HCT116 (cell line): ENCODE data around the gene MCUR1. TPM values are rescaled to one million over a fixed set of nuclear protein-coding genes. Genes with fewer than 3 reads are reported as not detected.
"Not testable (repeated sequence)": the region's sequence is repeated elsewhere in the genome, so short reads cannot be mapped to it uniquely, and the experiment has no call there.

ENCODE experiments used
- ATAC-seq: fragments of 200-7000 bp; cut with Tn5 transposase; 2 replicates; pipeline ENCODE4 v1.9.1; 2020; ENCODE audit warnings: mild to moderate bottlenecking, moderate library complexity
- BruUV-seq: library from RNA; stranded (reverse); fragments of 400-500 nt; replicated peaks from 2 replicates; lab custom pipeline; 2021; lab: Mats Ljungman, UMichigan
- CTCF ChIA-PET: fragments of 300-600 bp; sonication (Branson Sonifier 250); formaldehyde crosslinking; loops from one replicate; lab custom pipeline; 2021; ENCODE audit warnings: antibody characterized with exemption; lab: Charles Lee
- POLR2A ChIA-PET: fragments of 300-600, 350-600 bp; sonication (Branson Sonifier 250); formaldehyde crosslinking; loops from one replicate; lab custom pipeline; 2021; ENCODE audit warnings: antibody characterized with exemption; lab: Charles Lee
- RAD21 ChIA-PET, 2 experiments: fragments of 300-600 bp; sonication (Branson Sonifier 250); formaldehyde crosslinking; loops; one replicate each; lab custom pipeline; 2023; ENCODE audit warnings: low total read pairs in 2 of 2; ENCODE audit not compliant: uncharacterized antibody in 2 of 2, unreplicated experiment in 2 of 2, low non-redundant PET in 1 of 2; lab: Charles Lee
- DNase-seq: peaks from one replicate; pipeline ENCODE4 v3.0.0-alpha.2; 2010; ENCODE audit warnings: low read depth, low spot score
- H2AFZ ChIP-seq: fragments of 200-600 bp; shearing (Covaris generic), sonication (generic); 2 replicates; pipeline ENCODE4 v1.6.1; 2017; ENCODE audit warnings: low read depth, mixed run types, mixed read lengths, antibody characterized with exemption, low read length; ENCODE audit not compliant: poor library complexity, severe bottlenecking
- H3K27ac ChIP-seq: 2 replicates; pipeline ENCODE4 v1.5.1; 2012; ENCODE audit warnings: low read depth, low read length
- H3K27me3 ChIP-seq: fragments of 200-600 bp; sonication (generic); 2 replicates; pipeline ENCODE4 v1.6.1; 2016; ENCODE audit warnings: mixed run types, low read length, mixed read lengths; ENCODE audit not compliant: insufficient read depth
- H3K36me3 ChIP-seq, 2 experiments: fragments of 200-500 bp in 1 of 2; fragments of 200-600 bp in 1 of 2; sonication (Bioruptor generic) in 1 of 2; sonication (generic) in 1 of 2; 2 replicates each; pipeline versions ENCODE4 v1.5.1 to v1.6.1; 2014 to 2016; ENCODE audit warnings: low read length in 2 of 2, inconsistent platforms in 1 of 2, mixed read lengths in 1 of 2, mixed run types in 1 of 2; ENCODE audit not compliant: insufficient read depth in 2 of 2, control insufficient read depth in 1 of 2
- H3K4me1 ChIP-seq, 2 experiments: fragments of 200-600 bp in 1 of 2; sonication (generic) in 1 of 2; 2 replicates each; pipeline versions ENCODE4 v1.5.1 to v1.6.1; 2012 to 2017; ENCODE audit warnings: low read length in 2 of 2, inconsistent platforms in 1 of 2, mild to moderate bottlenecking in 1 of 2, mixed read lengths in 1 of 2, mixed run types in 1 of 2, moderate library complexity in 1 of 2; ENCODE audit not compliant: insufficient read depth in 2 of 2, control insufficient read depth in 1 of 2
- H3K4me2 ChIP-seq: fragments of 200-600 bp; sonication (generic); 2 replicates; pipeline ENCODE4 v1.6.1; 2017; ENCODE audit warnings: mixed run types, low read length, mixed read lengths
- H3K4me3 ChIP-seq, 2 experiments: fragments of 200-600 bp in 1 of 2; sonication (generic) in 1 of 2; replicated peaks in 1 of 2; 2 replicates each; pipeline ENCODE4 v1.5.1; 2011 to 2016; ENCODE audit warnings: low read length in 2 of 2, control low read depth in 1 of 2, low read depth in 1 of 2, mild to moderate bottlenecking in 1 of 2, mixed read lengths in 1 of 2, mixed run types in 1 of 2
- H3K79me2 ChIP-seq: fragments of 200-600 bp; sonication (generic); 2 replicates; pipeline ENCODE4 v1.6.1; 2017; ENCODE audit warnings: mild to moderate bottlenecking, mixed run types, low read length, moderate library complexity, mixed read lengths; ENCODE audit not compliant: insufficient read depth
- H3K9ac ChIP-seq: fragments of 200-600 bp; sonication (generic); 2 replicates; pipeline ENCODE4 v1.6.1; 2016; ENCODE audit warnings: low read length, mixed read lengths
- H3K9me2 ChIP-seq: fragments of 200-600 bp; sonication (generic), shearing (Covaris generic); 2 replicates; pipeline ENCODE4 v1.6.1; 2017; ENCODE audit warnings: mixed run types, mild to moderate bottlenecking, moderate library complexity; ENCODE audit not compliant: insufficient read depth
- H3K9me3 ChIP-seq, 2 experiments: fragments of 200-500 bp in 1 of 2; fragments of 200-600 bp in 1 of 2; sonication (Bioruptor generic) in 1 of 2; sonication (generic) in 1 of 2; 2 replicates each; pipeline ENCODE4 v1.6.1; 2014 to 2017; ENCODE audit warnings: low read length in 2 of 2, mixed read lengths in 2 of 2, inconsistent platforms in 1 of 2, low read depth in 1 of 2, mild to moderate bottlenecking in 1 of 2, mixed run types in 1 of 2, moderate library complexity in 1 of 2; ENCODE audit not compliant: control insufficient read depth in 1 of 2, insufficient read depth in 1 of 2
- H4K20me1 ChIP-seq: fragments of 200-600 bp; sonication (generic), shearing (Covaris generic); 2 replicates; pipeline ENCODE4 v1.6.1; 2017; ENCODE audit warnings: mixed run types, mild to moderate bottlenecking, moderate library complexity; ENCODE audit not compliant: insufficient read depth
- CEBPB ChIP-seq: IDR thresholded peaks from 2 replicates; pipeline ENCODE4 v1.6.1; 2012; ENCODE audit warnings: low read depth
- ELF1 ChIP-seq: IDR thresholded peaks from 2 replicates; pipeline ENCODE4 v1.6.1; 2012; ENCODE audit warnings: low read depth, borderline replicate concordance
- EZH2 ChIP-seq: fragments of 200-600 bp; sonication (generic); IDR thresholded peaks from 2 replicates; pipeline ENCODE4 v1.6.1; 2017; ENCODE audit warnings: antibody characterized with exemption, mixed run types
- EZH2phosphoT487 ChIP-seq: fragments of 200-600 bp; IDR thresholded peaks from 2 replicates; pipeline ENCODE4 v1.6.1; 2018; ENCODE audit warnings: antibody characterized with exemption, borderline replicate concordance
- POLR2A ChIP-seq: IDR thresholded peaks from 2 replicates; pipeline ENCODE4 v1.7.0; 2011; ENCODE audit warnings: borderline replicate concordance; ENCODE audit not compliant: insufficient read depth, insufficient read length; ENCODE audit errors: extremely low read depth
- POLR2AphosphoS5 ChIP-seq: IDR thresholded peaks from 2 replicates; pipeline ENCODE4 v1.6.1; 2011; ENCODE audit warnings: mild to moderate bottlenecking, low read depth, low read length, moderate library complexity
- RAD21 ChIP-seq: IDR thresholded peaks from 2 replicates; pipeline ENCODE4 v1.6.1; 2012; ENCODE audit warnings: low read depth, mild to moderate bottlenecking
- SIN3A ChIP-seq: IDR thresholded peaks from 2 replicates; pipeline ENCODE4 v1.6.1; 2012; ENCODE audit warnings: low read depth
- SP1 ChIP-seq: IDR thresholded peaks from 2 replicates; pipeline ENCODE4 v1.6.1; 2012; ENCODE audit warnings: low read depth
- SRF ChIP-seq: IDR thresholded peaks from 2 replicates; pipeline ENCODE4 v1.6.1; 2012; ENCODE audit warnings: low read depth
- TCF7L2 ChIP-seq: IDR thresholded peaks from 2 replicates; pipeline ENCODE4 v1.7.0; 2011; ENCODE audit warnings: borderline replicate concordance, inconsistent platforms; ENCODE audit not compliant: insufficient read depth, insufficient read length; ENCODE audit errors: extremely low read depth
- YY1 ChIP-seq: IDR thresholded peaks from 2 replicates; pipeline ENCODE4 v1.6.1; 2011; ENCODE audit warnings: low read length, low read depth, moderate library complexity, mild to moderate bottlenecking; ENCODE audit not compliant: insufficient replicate concordance; ENCODE audit errors: extremely low read depth
- intact Hi-C: fragments of 100-400 bp; cut with micrococcal nuclease; formaldehyde crosslinking; loops from 2 replicates; pipeline ENCODE4 v1.10.0; 2022
- total RNA-seq: library from RNA; stranded (reverse); gene quantifications from one replicate; pipeline ENCODE4 v1.2.1, GENCODE V29; 2021; ENCODE audit not compliant: unreplicated experiment

Gene MCUR1
- total RNA-seq, 1 experiment from 2014 or later, result 33.2 TPM

DNA sequence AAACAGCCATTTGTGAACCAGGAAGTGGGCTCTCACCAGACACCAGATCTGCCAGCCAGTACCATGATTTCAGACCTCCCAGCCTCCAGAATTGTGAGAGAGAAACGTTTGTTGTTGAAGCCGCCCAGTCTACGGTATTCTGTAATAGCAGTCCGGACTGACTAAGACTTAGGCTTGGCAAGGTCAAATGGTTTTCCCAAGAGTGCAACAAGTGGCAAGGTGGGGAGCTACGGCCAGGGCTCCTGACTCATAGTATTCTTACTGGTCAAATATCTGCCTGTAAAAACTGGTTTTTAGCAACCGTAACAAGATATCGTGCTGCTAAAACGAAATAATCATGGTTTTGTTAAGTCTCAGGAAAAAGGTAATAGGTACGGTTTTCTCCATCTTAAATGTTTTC lies 37.8 kb downstream of the MCUR1 start:
- TF ChIP-seq SRF, result no peak
- no peak for TF ChIP-seq POLR2AphosphoS5
- TF ChIP-seq RAD21, result no peak
- TF ChIP-seq CEBPB, result no peak
- no peak for TF ChIP-seq EZH2phosphoT487
- no peak for TF ChIP-seq ELF1
- no peak for TF ChIP-seq EZH2
- no peak for TF ChIP-seq POLR2A
- TF ChIP-seq SP1, result no peak
- no peak for TF ChIP-seq YY1
- TF ChIP-seq SIN3A, result no peak
- TF ChIP-seq TCF7L2, result no peak
- TF ChIP-seq, all 23 proteins: peak for 0
- H4K20me1 ChIP-seq, result no peaks in the 10 kb centered on the region
- ChIA-PET RAD21 (no interaction called here), POLR2A (no interaction called here), CTCF (no interaction called here)
- H3K36me3 ChIP-seq, result no peaks in the 10 kb centered on the region
- no peaks in the 10 kb centered on the region for H3K9me2 ChIP-seq
- no peaks in the 10 kb centered on the region for H3K79me2 ChIP-seq
- intact Hi-C loops, result no loop called here
- H3K4me1 ChIP-seq, result no peaks in the 10 kb centered on the region
- ATAC-seq (no peak), DNase-seq (no peak)
- no TSS peak for BruUV-seq
- H3K9ac ChIP-seq, result no peak overlapping the region
- no peaks in the 10 kb centered on the region for H3K27me3 ChIP-seq
- no peak overlapping the region for H3K27ac ChIP-seq
- no peak overlapping the region for H3K4me3 ChIP-seq
- H3K4me2 ChIP-seq, result no peak overlapping the region
- H2AFZ ChIP-seq, result no peak overlapping the region
- H3K9me3 ChIP-seq, result no peaks in the 10 kb centered on the region

DNA sequence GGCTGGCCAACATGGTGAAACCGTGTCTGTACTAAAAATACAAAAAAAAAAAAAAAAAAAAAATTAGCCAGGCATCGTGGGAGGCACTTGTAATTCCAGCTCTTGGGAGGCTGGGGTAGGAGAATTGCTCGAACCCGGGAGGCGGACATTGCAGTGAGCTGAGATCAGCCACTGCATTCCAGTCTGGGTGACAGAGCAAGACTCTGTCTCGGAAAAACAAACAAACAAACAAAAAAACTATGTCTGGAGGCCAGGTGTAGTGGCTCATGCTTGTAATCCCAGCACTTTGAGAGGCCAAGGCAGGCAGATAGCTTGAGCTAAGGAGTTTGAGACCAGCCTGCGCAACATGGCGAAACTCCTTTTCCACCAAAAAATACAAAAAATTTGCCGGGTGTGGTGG lies 38.9 kb downstream of the MCUR1 start:
- DNase-seq, ATAC-seq, POLR2A ChIA-PET: not testable (repeated sequence)

DNA sequence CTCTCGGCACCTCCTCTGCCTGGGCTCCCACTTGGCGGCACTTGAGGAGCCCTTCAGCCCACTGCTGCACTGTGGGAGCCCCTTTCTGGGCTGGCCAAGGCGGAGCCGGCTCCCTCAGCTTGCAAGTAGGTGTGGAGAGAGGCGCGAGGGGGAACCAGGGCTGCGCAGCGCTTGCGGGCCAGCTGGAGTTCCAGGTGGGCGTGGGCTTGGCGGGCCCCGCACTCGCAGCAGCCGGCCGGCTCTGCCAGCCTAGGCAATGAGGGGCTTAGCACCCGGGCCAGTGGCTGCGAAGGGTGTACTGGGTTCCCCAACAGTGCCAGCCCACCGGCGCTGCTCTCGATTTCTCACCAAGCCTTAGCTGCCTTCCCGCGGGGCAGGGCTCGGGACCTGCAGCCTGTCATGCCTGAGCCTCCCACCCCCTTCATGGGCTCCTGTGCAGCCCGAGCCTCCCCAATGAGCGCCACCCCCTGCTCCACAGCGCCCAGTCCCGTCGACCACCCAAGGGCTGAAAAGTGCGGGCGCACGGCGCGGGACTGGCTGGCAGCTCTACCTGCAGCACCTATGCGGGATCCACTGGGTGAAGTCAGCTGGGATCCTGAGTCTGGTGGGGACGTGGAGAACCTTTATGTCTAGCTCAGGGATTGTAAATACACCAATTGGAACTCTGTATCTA lies 41.9 kb downstream of the MCUR1 start:
- H4K20me1 ChIP-seq, intact Hi-C loops, H3K79me2 ChIP-seq, H3K4me3 ChIP-seq, H3K36me3 ChIP-seq, DNase-seq, ATAC-seq, H3K9me3 ChIP-seq, H3K27me3 ChIP-seq, H3K4me2 ChIP-seq, BruUV-seq, H2AFZ ChIP-seq, H3K27ac ChIP-seq, CTCF ChIA-PET, POLR2A ChIA-PET, RAD21 ChIA-PET, H3K4me1 ChIP-seq, H3K9ac ChIP-seq, H3K9me2 ChIP-seq: not testable (repeated sequence)

More for the DNA sequence above, 38.9 kb downstream of the MCUR1 start:
- H2AFZ ChIP-seq, BruUV-seq, H3K9me2 ChIP-seq, H4K20me1 ChIP-seq, H3K4me1 ChIP-seq, CTCF ChIA-PET, H3K9me3 ChIP-seq, H3K27ac ChIP-seq, H3K4me3 ChIP-seq, H3K79me2 ChIP-seq, H3K4me2 ChIP-seq, H3K36me3 ChIP-seq, H3K9ac ChIP-seq, H3K27me3 ChIP-seq, RAD21 ChIA-PET, intact Hi-C loops: not testable (repeated sequence)
